Upper lobe of left lung (tissue), 4 donors: ENCODE data around the gene MAP3K2.

ENCODE experiments used
- CTCF ChIP-seq, 6 experiments: fragments of 450-650 bp in 4 of 6; fragments of 200-600 bp in 2 of 6; sonication (generic) in 2 of 6; IDR thresholded peaks; one replicate each; pipeline ENCODE4 v1.5.1; 2016 to 2019; ENCODE audit warnings: antibody characterized with exemption in 6 of 6
- POLR2AphosphoS5 ChIP-seq, 2 donors: sonication (generic); formaldehyde crosslinking; IDR thresholded peaks; one replicate each; pipeline ENCODE4 v1.5.1; 2017; ENCODE audit warnings: antibody characterized with exemption in 2 of 2

GRCh38 chr2:127379712-127380355 is 7.9 kb downstream of the MAP3K2 start:
- TF ChIP-seq POLR2AphosphoS5 (IDR thresholded peaks at IDR 0.05) (no peak), CTCF (IDR thresholded peaks at IDR 0.05) (no peak)
